Thyroid gland (tissue), 4 donors: ENCODE data around the gene MAPKAPK2.

Experiments used
- CTCF ChIP-seq, 6 experiments: fragments of 200-600 bp in 3 of 6; fragments of 450-650 bp in 3 of 6; sonication (generic) in 3 of 6; IDR thresholded peaks; one replicate each; pipeline ENCODE4 v1.5.1; 2016 to 2019; ENCODE audit warnings: antibody characterized with exemption in 6 of 6, mild to moderate bottlenecking in 2 of 6, inconsistent platforms in 1 of 6, moderate library complexity in 1 of 6
- POLR2A ChIP-seq, 2 donors: fragments of 450-650 bp; IDR thresholded peaks; one replicate each; pipeline ENCODE4 v1.6.1; 2017; ENCODE audit warnings: antibody characterized with exemption in 2 of 2, mild to moderate bottlenecking in 2 of 2, moderate library complexity in 1 of 2

DNA sequence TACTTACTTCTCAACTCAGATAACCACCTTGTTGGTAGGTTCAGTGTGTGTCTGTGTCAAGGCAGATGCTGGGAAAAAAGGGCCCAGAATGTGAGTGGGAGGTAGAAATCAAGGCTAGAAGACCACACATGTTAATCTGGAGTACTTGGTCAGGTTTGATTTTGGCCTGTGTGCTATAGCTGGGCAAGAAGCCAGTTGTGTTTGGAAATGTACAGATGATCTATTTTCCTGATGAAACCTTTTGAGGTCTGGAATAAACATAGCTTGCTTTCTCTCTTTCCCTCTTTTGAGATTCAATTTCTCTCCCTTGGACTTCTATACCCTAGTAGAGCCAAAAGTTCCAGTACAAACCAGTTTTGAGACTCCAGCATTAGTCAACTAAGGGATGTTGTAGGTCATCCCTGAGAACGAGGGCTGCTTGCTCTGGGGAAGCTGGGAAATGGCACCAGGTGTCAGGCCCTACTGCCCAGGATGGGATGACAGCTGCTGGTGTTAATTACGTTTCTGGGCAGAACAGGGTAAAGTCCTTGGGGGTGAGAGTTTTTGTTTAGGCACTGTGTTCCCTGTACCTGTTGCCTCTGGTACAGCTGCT, 15.8 kb downstream of the MAPKAPK2 start:
- TF ChIP-seq POLR2A (IDR thresholded peaks at IDR 0.05) (no peak), CTCF (IDR thresholded peaks at IDR 0.05) (no peak)
